AG09319 (cell line): ENCODE results near the gene ETV4.
"Not testable (repeated sequence)": the region's sequence is repeated elsewhere in the genome, so short reads cannot be mapped to it uniquely, and the experiment has no call there.

Source experiments
- DNase-seq: peaks from one replicate; pipeline ENCODE4 v3.0.0-alpha.2; 2010; ENCODE audit warnings: low read depth; ENCODE audit errors: extremely low read depth
- TF ChIP-seq, protein P1 (sequence below): IDR thresholded peaks from 2 replicates; pipeline ENCODE4 v1.5.1; 2011; ENCODE audit warnings: low read depth, mild to moderate bottlenecking, inconsistent platforms, low read length, moderate library complexity

The ETV4 gene

GRCh38 chr17:43524945-43525575, 21.1 kb downstream of the ETV4 start:
- DNase-seq: no peak
- TF ChIP-seq, protein P1, sequence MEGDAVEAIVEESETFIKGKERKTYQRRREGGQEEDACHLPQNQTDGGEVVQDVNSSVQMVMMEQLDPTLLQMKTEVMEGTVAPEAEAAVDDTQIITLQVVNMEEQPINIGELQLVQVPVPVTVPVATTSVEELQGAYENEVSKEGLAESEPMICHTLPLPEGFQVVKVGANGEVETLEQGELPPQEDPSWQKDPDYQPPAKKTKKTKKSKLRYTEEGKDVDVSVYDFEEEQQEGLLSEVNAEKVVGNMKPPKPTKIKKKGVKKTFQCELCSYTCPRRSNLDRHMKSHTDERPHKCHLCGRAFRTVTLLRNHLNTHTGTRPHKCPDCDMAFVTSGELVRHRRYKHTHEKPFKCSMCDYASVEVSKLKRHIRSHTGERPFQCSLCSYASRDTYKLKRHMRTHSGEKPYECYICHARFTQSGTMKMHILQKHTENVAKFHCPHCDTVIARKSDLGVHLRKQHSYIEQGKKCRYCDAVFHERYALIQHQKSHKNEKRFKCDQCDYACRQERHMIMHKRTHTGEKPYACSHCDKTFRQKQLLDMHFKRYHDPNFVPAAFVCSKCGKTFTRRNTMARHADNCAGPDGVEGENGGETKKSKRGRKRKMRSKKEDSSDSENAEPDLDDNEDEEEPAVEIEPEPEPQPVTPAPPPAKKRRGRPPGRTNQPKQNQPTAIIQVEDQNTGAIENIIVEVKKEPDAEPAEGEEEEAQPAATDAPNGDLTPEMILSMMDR: no peak

GRCh38 chr17:43521389-43521788, 24.8 kb downstream of the ETV4 start:
- TF ChIP-seq, protein P1: no peak
- DNase-seq: no peak

DNA sequence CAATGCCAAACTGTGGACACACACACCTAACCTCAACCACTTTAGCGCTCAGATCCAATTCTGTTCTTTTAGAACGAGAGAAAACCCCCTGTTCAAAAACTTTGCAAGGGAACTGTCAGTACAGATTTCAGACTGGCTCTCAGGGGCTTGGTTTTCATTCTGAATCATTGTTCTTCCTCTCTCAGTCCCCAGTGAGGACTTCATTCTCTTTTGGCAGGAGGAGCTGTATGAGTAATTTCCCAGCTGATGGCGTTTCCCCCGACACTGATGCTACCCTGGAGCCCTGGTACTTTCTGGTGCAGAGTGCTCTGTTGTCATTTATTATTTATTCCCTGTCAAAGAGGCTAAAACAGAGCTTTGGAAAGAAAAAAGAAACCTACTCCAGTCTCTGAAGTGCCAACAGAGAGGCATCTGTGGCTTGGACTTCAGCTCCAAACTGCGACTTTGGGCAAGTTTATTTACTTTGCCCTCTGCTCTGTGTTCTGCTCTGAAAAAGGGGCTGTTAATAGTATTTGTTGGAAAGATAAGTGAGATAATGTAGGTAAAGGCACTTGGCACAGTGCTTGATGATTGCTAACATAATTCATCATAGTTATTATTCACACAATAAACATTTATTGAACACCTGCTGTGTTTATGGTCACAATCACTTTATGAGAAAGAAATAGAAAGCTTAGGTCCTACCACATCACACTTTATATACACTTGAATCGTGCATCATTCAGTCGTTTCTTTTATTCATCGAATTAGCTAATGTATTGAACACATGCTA, 28.3 kb downstream of the ETV4 start:
- TF ChIP-seq, protein P1: no peak
- no peak for DNase-seq

GRCh38 chr17:43517161-43517560, 29.0 kb downstream of the ETV4 start:
- TF ChIP-seq, protein P1: no peak

GRCh38 chr17:43515656-43516055, 30.5 kb downstream of the ETV4 start:
- DNase-seq: no peak
- TF ChIP-seq, protein P1: no peak

More at GRCh38 chr17:43517161-43517560, 29.0 kb downstream of the ETV4 start:
- DNase-seq: no peak

- DNase-seq: not testable (repeated sequence)
Observed at GRCh38 chr17:43511199-43511598, 34.9 kb downstream of the ETV4 start.

DNA sequence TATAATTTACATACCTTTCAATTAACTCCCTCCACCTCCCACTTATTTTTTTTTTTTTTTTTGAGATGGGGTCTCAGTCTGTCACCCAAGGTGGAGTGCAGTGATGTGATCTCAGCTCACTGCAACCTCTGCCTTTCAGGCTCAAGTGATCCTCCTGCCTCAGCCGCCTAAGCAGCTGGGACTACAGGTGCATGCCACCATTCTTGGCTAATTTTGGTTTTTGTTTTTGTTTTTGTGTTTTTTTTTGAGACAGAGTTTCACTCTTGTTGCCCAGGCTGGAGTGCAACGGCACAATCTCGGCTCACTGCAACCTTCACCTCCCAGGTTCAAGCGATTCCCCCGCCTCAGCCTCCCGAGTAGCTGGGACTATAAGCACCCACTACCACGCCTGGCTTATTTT, 36.7 kb downstream of the ETV4 start:
- DNase-seq: not testable (repeated sequence)

- TF ChIP-seq, protein P1: no peak
- DNase-seq: no peak
Observed at GRCh38 chr17:43490621-43491020, 55.5 kb downstream of the ETV4 start.
